GM20431 (cell line): ENCODE data around the gene RBM33.

Experiments used
- in situ Hi-C: fragments of 300-500 bp; cut with MseI, MboI; formaldehyde crosslinking; loops from one replicate; pipeline ENCODE4 v1.15.0; 2020; ENCODE audit warnings: low sequenced_read_pairs; ENCODE audit not compliant: unreplicated experiment

RBM33 gene

GRCh38 chr7:155811560-155811894 is 167.1 kb downstream of the RBM33 start:
- in situ Hi-C loops, result loop anchor here (10.0 to 25.0 kb wide), 2 partner anchors 663 to 1001 kb away; no protein-coding TSS in a partner anchor

DNA sequence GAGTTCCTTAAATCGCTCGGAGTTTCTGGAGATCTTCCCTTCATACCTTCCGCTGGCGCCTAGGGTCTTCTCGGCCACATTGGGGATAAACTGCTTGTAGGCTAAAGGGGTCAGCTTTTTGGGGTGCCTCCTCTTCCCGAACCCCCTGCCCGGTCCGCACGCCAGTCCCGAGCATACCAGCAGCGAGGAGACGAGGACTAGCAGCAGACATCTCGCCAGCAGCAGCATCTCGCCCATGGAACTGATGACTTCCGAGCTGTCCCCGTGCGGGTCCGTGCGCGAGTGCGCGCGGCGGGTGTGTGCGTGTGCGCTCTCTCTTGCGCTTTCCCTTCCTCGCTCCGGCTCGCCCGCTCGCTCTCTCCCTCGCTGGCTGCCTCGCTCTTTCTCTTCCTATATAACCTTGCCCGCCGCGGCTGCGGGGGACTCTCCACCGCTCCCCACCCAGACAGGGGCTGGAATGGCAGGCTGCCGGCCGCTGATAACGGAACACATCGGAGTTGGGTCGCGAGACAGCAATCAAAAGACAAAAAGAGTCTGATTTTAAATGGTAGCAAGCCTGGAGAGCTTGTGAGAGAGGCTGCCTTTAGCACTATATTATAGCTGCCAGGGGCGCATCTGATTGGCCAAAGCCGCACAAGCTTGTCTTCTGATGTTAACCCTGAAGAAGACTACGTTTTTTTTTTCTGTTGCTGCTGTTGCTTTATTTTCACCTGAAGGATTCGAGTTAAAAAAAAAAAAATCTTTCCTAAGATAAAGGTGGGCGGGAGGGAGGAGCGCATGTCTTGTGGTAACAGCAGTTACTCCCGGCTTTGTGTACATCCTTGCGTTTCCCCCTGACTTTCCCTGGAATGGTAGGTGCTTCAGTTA is 167.7 kb downstream of the RBM33 start, which contains the start of gene SHH:
TSS of gene SHH (minus strand) at position 569 of the 867 bp plus-strand sequence. CDS start at position 228, 341 bp downstream.
- in situ Hi-C loops, result loop anchor here (10.0 to 25.0 kb wide), 2 partner anchors 663 to 1000 kb away; no protein-coding TSS in a partner anchor

DNA sequence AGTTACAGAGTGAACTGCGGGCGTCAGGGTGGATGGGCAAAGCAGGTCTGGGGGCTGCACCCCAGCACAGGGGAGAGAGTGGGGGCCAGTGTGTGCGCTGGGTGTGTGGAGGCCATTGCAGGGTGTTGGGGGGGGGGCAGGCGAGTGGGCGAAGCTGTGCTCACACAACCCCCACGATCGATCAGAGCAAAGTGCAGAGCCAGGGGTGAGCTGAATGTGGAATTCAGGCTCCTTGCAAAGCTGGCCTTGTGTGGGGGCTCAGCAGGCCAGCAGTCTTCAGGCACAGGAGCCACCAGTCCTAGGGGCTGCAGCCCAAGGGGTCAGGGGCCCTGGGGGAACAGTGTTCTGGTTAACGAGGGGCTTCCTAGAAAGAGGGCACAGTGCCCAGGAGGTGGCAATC is 168.7 kb downstream of the RBM33 start:
- in situ Hi-C loops, result loop anchor here (10.0 to 25.0 kb wide), 2 partner anchors 662 to 999 kb away; no protein-coding TSS in a partner anchor

GRCh38 chr7:155813546-155814315 is 169.3 kb downstream of the RBM33 start:
- in situ Hi-C loops, result loop anchor here (10.0 to 25.0 kb wide), 2 partner anchors 661 to 999 kb away; no protein-coding TSS in a partner anchor

DNA sequence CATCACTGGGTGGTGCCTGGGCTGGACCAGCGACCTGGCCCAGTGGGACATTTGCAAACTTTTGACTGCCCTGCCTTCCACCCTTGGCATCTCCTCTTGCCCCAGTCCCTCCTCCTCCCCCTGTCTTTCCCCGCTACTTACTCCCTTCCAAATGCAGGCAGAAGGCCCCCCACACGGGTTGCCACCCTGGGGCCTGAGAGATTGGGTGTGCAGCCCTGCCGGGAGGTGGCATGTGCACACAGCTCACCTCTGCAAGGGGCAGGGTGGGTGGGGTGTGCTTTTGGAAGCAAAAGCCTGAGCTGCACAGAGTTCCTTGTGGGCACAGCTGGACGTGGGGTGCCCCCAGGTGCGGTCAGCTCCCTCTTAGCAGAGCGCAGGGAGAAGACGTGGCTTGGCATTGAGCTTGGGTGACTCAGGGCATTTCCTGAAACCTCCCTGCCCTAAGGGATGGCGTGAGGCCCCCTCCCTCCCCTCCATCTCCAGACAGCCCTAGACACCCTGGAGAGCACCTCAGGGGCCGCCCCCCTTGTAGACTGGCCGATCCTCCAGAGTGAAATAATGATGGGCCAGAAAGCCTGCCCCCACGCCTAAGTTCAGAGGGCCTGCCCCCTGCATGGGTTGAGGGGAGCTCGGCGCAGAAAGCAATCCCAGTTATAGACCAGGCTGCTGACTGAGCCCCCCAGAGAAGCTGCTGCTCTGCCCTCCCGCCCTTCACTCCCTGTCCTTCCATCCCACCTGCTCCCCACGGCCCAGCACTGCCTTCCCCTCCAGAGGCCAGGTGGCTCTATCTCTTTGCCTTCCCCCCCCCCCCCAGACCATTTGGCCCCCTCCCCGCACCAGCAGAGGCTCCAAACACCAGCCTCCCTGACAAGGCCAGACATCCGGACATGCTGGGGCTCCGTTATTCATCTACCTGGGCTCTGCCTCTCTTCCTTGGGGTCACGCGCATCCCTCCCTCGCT is 170.1 kb downstream of the RBM33 start:
- in situ Hi-C loops, result loop anchor here (10.0 to 25.0 kb wide), 2 partner anchors 660 to 998 kb away; no protein-coding TSS in a partner anchor

- in situ Hi-C loops, result loop anchor here (10.0 to 25.0 kb wide), 2 partner anchors 659 to 997 kb away; no protein-coding TSS in a partner anchor
Measured at GRCh38 chr7:155815332-155816191, 171.1 kb downstream of the RBM33 start.

DNA sequence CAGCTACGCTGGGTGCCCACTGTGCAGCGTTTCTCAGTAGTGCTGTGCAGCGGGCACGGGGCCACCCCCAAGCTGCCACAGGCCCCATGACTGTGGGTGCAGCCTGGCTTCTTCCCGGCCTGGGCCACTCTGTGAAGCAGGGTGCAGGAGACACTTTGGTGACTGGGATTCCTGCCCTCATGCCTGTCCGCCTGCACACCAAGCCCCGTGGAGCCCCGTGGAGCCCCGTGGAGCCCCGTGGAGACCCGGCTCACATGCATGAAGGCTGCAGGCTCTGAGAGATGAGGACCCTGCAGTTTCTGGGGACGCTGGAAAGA is 171.7 kb downstream of the RBM33 start:
- in situ Hi-C loops, result loop anchor here (10.0 to 25.0 kb wide), 2 partner anchors 659 to 996 kb away; no protein-coding TSS in a partner anchor

DNA sequence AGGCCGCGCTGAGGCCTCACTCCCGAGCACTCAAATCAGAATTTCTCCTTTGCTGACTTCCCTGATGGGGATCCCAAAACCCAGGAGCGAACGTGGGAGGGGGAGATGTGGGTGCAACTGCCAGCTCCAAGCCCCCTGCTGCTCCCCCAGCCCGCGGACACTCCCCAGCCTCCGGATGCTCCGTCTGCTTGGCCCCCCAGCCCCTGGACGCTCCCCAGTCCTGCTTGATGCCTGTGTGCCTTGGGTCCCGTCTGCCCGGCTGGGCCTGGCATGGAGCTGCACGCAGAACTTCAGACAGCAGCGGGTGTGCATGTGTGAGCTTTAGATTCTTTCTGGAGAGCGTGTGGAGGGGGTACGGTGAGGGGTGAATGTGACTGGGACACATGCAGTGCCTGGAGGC is 172.5 kb downstream of the RBM33 start:
- in situ Hi-C loops, result loop anchor here (10.0 to 25.0 kb wide), 2 partner anchors 658 to 995 kb away; no protein-coding TSS in a partner anchor

GRCh38 chr7:155817515-155817914 is 173.1 kb downstream of the RBM33 start:
- in situ Hi-C loops, result loop anchor here (10.0 to 25.0 kb wide), 2 partner anchors 657 to 995 kb away; no protein-coding TSS in a partner anchor

- in situ Hi-C loops, result loop anchor here (10.0 to 25.0 kb wide), 2 partner anchors 657 to 994 kb away; no protein-coding TSS in a partner anchor
Measured at GRCh38 chr7:155818154-155818819, 173.8 kb downstream of the RBM33 start.

DNA sequence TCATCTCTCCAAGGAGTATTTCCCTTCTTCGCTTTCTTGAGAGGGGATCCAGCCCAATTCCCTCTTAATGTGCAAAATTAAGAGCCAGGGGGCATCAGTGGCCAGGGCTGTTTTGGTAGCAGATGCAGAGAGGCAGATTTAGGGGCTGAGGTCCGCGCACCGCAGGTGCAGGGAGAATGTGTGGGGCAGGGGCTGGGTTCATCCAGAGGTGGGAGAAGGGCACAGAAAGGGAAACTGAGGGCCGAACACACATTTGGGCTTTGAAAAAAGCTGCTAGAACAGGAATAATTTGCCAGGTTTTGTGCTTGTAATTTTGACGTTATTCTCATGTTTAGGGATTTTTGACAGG is 174.3 kb downstream of the RBM33 start:
- in situ Hi-C loops, result loop anchor here (10.0 to 25.0 kb wide), 2 partner anchors 656 to 994 kb away; no protein-coding TSS in a partner anchor

- in situ Hi-C loops, result loop anchor here (10.0 to 25.0 kb wide), 2 partner anchors 656 to 993 kb away; no protein-coding TSS in a partner anchor
Measured at GRCh38 chr7:155819186-155819585, 174.7 kb downstream of the RBM33 start.

GRCh38 chr7:155820246-155820645 is 175.8 kb downstream of the RBM33 start:
- in situ Hi-C loops, result loop anchor here (25.0 kb wide), 1 partner anchor 992 kb away; no protein-coding TSS in a partner anchor

DNA sequence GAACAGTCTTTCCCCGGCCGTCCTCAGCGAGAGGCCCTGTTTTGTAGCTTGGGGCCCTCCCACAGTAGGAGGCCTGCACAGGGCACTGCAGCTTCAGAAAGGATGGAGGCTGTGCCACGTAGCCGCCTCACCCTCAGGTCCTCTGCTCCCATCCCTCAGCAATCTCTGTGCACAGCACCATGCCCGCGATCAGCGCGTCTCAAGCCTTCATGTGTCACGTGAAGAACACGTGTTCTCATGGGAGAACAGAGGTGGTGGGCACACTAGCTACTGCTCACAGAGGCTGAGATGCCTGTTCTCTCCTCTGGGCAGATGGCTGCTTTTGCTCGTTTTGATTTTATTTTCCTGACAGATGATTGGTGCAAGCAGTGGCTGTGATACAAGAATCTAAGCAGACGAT is 176.3 kb downstream of the RBM33 start:
- in situ Hi-C loops, result loop anchor here (25.0 kb wide), 1 partner anchor 992 kb away; no protein-coding TSS in a partner anchor

GRCh38 chr7:155821851-155822250 is 177.4 kb downstream of the RBM33 start:
- in situ Hi-C loops, result loop anchor here (25.0 kb wide), 1 partner anchor 990 kb away; no protein-coding TSS in a partner anchor

- in situ Hi-C loops, result loop anchor here (25.0 kb wide), 1 partner anchor 988 kb away; no protein-coding TSS in a partner anchor
Measured at GRCh38 chr7:155824227-155824886, 179.9 kb downstream of the RBM33 start.

DNA sequence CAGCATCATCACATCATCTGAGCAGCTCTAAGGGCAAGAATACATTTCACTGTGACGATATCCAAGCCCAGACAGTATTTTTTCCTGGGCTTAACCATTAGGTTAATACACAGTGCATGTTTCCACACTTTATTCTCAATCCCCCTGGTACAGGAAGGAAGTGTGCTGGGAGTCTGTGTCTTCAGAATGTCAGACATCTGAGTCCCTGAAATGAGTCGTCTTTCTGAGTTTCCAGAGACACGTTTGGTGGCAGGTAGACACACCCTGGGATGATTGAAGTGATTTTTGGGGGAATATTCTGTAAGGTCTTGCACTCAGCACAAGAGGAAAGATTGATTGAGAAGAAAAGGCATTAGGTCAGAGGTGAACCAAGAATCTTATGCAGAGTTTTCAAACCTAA is 180.9 kb downstream of the RBM33 start:
- in situ Hi-C loops, result no loop called here
